ENCODE results near the gene ROR2. TPM values are rescaled to one million over a fixed set of nuclear protein-coding genes. Genes with fewer than 3 reads are reported as not detected.

Gene ROR2
- total RNA-seq, 1 experiment from 2014 or later = 5.9 TPM

GRCh38 chr9:91655658-91656057 lies 294.4 kb downstream of the ROR2 start:
- in situ Hi-C loops (cut with HindIII; ENCODE audit: low pct_unique_long_range_greater_than_20kb, low sequenced_read_pairs) = no loop called here

GRCh38 chr9:91655215-91655614 lies 294.8 kb downstream of the ROR2 start:
- H3K4me3 ChIP-seq (ENCODE audit: low read depth in 2 of 2, low read length in 2 of 2) = no peak overlapping the region
- CTCF ChIA-PET = no interaction called here
- POLR2A ChIA-PET = no interaction called here
- no peak for TF ChIP-seq POLR2AphosphoS5 (IDR thresholded peaks at IDR 0.05; ENCODE audit: low read depth, low read length)
- no peak for TF ChIP-seq TCF7L2 (IDR thresholded peaks at IDR 0.05; ENCODE audit: low read depth, low read length)
- TF ChIP-seq REST (IDR thresholded peaks at IDR 0.05; ENCODE audit: insufficient read depth in 1 of 2, low read depth in 2 of 2, low read length in 1 of 2) = no peak
- H3K9me3 ChIP-seq (ENCODE audit: control insufficient read depth, insufficient read depth, low read depth, low read length) = no peaks in the 10 kb centered on the region
- no peaks in the 10 kb centered on the region for H3K4me1 ChIP-seq (ENCODE audit: control insufficient read depth, insufficient read depth, low read length)
- intact Hi-C loops (cut with micrococcal nuclease; ENCODE audit: unreplicated experiment) (no loop called here), in situ Hi-C loops (cut with HindIII; ENCODE audit: low pct_unique_long_range_greater_than_20kb, low sequenced_read_pairs) (no loop called here)
- H3K27me3 ChIP-seq (ENCODE audit: control insufficient read depth, insufficient read depth, low read length) = no peaks in the 10 kb centered on the region
- H3K27ac ChIP-seq (ENCODE audit: low read length) = no peak overlapping the region
- ATAC-seq = no peak
- H3K36me3 ChIP-seq (ENCODE audit: control insufficient read depth, insufficient read depth, low read length) = no peaks in the 10 kb centered on the region
- DNase-seq (ENCODE audit: low read depth, low spot score) = no peak
- no TSS peak for BruUV-seq (replicated peaks)

More at GRCh38 chr9:91655658-91656057, 294.4 kb downstream of the ROR2 start:
- intact Hi-C loops (cut with micrococcal nuclease; ENCODE audit: unreplicated experiment) = no loop called here
- POLR2A ChIA-PET = no interaction called here
- no peak overlapping the region for H3K4me3 ChIP-seq (ENCODE audit: low read depth in 2 of 2, low read length in 2 of 2)
- no peaks in the 10 kb centered on the region for H3K36me3 ChIP-seq (ENCODE audit: control insufficient read depth, insufficient read depth, low read length)
- TF ChIP-seq POLR2AphosphoS5 (IDR thresholded peaks at IDR 0.05; ENCODE audit: low read depth, low read length) = no peak
- no peak for TF ChIP-seq SIN3A (IDR thresholded peaks at IDR 0.05; ENCODE audit: borderline replicate concordance, insufficient read depth, low read depth, low read length)
- TF ChIP-seq CTCF (IDR thresholded peaks at IDR 0.05) = no peak
- TF ChIP-seq TCF7L2 (IDR thresholded peaks at IDR 0.05; ENCODE audit: low read depth, low read length) = no peak
- TF ChIP-seq REST (IDR thresholded peaks at IDR 0.05; ENCODE audit: insufficient read depth in 1 of 2, low read depth in 2 of 2, low read length in 1 of 2) = no peak
- CTCF ChIA-PET = no interaction called here
- no TSS peak for BruUV-seq (replicated peaks)
- no peak overlapping the region for H3K27ac ChIP-seq (ENCODE audit: low read length)
- no peaks in the 10 kb centered on the region for H3K4me1 ChIP-seq (ENCODE audit: control insufficient read depth, insufficient read depth, low read length)
- no peak for ATAC-seq
- no peaks in the 10 kb centered on the region for H3K9me3 ChIP-seq (ENCODE audit: control insufficient read depth, insufficient read depth, low read depth, low read length)
- DNase-seq (ENCODE audit: low read depth, low spot score) = no peak
- no peaks in the 10 kb centered on the region for H3K27me3 ChIP-seq (ENCODE audit: control insufficient read depth, insufficient read depth, low read length)

Measured in Panc1 (cell line).